GM18867 (cell line): ENCODE data around the gene F2RL3.

Source experiments
- ATAC-seq: cut with Tn5 transposase; IDR thresholded peaks from one replicate; pipeline ENCODE4 v1.9.1; 2021; ENCODE audit warnings: mild to moderate bottlenecking, moderate library complexity; ENCODE audit not compliant: unreplicated experiment

Gene F2RL3

DNA sequence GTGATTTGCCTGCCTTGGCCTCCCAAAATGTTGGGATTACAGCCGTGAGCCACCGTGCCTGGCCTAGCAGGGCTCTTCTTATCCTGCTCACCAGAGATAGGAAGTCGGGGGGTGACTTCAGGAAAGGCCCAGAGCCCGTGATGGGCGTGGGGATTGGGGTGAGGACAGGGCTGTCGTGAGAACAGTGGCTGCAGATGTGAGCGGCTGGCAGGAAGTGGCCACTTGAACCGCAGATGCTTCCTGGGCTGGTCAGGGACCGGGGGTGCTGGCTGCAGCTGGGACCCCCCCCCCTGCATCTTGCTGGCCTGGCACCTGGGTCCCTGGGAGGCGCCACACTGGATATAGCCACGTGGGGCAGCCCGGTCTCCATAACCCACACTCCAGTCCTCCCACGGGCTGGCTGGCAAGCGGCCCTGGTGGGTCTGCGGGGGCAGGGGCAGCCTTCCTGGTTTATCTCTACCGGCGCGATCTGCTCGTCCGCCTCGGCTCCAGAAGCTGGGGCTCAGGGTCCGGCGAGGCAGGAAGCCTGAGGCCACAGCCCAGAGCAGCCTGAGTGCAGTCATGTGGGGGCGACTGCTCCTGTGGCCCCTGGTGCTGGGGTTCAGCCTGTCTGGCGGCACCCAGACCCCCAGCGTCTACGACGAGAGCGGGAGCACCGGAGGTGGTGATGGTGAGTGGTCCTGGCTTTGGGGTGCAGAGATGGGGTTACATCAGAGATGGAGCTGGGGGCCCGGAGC is at the start of gene F2RL3:
Gene F2RL3, plus strand, starts transcription at position 371 of the 737 bp plus-strand sequence. Its CDS starts 191 bp downstream, at position 562.
- no peak for ATAC-seq

GRCh38 chr19:16841391-16841926 is 47.3 kb upstream of the F2RL3 start:
- ATAC-seq: no peak

DNA sequence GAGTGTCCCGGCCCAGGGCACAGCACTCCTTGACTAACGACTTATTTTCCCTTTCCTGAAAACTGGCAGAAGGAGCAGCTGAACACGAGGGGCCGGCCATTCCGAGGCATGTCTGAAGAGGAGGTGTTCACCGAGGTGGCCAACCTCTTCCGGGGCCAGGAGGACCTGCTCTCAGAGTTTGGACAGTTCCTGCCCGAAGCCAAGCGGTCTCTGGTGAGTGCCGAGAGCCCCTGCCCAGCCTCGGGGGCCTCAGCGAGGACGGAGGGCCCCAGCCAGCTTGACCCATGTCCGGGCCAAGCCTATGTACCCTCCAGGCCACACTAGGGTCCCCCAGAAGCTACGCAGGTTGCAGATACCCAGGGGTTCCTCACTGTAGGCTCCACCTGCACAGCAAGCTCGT is 41.9 kb upstream of the F2RL3 start:
- ATAC-seq: no peak

DNA sequence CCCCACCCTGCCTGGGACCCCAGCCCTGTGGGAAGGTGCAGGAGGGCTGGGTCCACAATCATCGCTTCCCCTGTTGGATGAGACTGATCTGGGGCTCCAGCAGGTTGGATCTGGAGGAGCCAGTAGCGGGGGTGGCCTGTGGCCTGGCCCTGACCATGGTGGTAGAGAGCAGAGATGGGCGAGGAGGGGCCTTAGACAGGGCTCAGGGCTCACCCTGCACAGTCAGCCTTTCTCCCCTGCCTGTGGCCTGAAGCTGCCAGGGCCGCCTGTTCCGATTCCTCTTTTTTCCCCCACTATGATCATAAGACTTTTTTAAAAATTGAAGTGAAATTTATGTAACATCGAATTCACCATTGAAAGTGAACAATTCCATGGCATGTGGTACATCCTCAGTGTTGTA is 41.4 kb upstream of the F2RL3 start:
- ATAC-seq: no peak

GRCh38 chr19:16849168-16849567 is 39.6 kb upstream of the F2RL3 start:
- ATAC-seq: no peak

GRCh38 chr19:16850133-16850532 is 38.7 kb upstream of the F2RL3 start:
- no peak for ATAC-seq

GRCh38 chr19:16851031-16851712 is 37.6 kb upstream of the F2RL3 start:
- ATAC-seq: no peak

- no peak for ATAC-seq
Observed at GRCh38 chr19:16853066-16853465, 35.7 kb upstream of the F2RL3 start.

- no peak for ATAC-seq
Observed at GRCh38 chr19:16856091-16856490, 32.7 kb upstream of the F2RL3 start.

DNA sequence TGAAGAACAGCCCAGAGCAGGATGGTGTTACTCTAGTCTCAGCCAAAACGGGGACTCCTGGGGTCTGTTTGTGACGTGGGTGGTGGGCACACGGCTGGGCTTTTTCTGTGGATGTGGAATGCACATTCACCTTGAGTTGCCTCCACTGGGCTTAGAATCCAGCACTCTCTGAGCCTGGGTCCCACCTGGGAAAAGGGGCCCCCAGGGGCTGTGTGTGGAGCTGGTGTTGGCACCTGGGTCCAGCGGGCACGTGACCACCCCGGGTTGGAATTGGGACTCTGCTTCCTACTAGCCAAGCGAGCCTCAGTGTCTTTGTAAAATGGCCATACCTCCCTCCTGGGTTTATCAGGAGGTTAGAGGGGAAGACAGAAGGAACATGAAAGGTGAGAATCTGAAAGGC is 29.2 kb upstream of the F2RL3 start:
- no peak for ATAC-seq

GRCh38 chr19:16860118-16860517 is 28.7 kb upstream of the F2RL3 start:
- ATAC-seq: no peak

GRCh38 chr19:16861011-16861410 is 27.8 kb upstream of the F2RL3 start:
- ATAC-seq: no peak

GRCh38 chr19:16861834-16862233 is 27.0 kb upstream of the F2RL3 start:
- no peak for ATAC-seq

DNA sequence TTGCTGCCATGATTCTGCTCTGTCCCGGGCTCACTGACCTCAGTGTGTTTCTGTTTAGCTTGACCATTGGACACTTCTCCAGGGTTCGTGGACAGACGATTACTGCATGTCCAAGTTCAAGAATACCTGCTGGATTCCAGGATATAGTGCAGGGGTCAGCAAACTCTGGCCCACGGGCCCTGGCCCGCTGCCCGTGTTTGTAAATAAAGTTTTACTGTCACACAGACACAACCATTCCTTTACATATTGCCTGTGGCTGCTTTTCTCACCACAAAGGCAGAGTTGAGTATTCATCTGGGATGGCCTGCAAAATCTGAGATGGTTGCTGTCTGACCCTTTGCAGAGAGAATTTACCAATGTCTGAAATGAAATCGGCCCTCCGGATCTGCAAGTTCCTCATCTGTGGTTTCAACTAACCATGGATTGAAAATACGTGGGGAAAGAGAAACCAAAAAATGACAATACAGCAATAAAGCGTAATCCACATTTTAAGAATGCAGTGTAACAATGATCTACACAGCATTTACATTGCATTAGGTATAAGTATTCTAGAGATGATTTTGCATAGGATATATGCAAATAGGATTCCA is 25.9 kb upstream of the F2RL3 start:
- ATAC-seq: no peak

GRCh38 chr19:16867211-16867610 is 21.6 kb upstream of the F2RL3 start:
- no peak for ATAC-seq

DNA sequence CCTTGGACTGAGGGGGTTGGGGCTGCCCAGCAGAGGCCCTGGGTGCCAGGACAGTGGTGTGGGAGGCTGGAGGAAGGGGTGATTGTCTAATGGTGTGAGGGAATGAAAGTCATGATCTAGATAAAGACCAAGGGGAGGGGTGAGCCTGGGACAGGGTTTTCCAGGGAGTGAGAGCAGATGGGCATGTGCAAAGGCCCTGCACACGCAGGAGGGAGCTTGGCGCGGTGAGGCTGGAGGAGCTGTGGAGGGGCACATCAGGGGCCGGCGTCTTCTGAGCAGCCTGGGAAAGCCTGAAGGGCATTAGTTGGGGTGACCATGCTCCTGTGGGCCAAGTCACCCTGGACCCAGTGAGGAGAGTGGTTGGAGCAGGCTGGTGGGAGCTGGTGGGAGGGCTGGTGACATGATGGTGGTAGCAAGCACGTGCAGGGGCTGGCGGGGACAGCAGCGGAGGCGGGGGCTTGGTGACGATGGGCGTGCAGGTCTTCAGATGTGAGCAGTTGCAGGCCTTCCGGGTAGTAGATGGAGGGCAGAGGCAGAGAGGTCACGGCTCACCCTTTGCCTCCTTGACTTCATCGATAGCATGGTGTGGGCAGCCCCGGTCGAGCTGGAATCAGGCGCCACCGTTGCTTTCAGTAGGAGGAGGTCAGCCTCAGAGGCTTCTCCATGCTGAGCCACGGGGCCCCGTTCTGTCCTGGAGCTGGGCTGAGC is 20.2 kb upstream of the F2RL3 start:
- ATAC-seq: no peak

GRCh38 chr19:16869331-16869972 is 19.3 kb upstream of the F2RL3 start:
- no peak for ATAC-seq

- no peak for ATAC-seq
Observed at GRCh38 chr19:16871871-16872270, 16.9 kb upstream of the F2RL3 start.

DNA sequence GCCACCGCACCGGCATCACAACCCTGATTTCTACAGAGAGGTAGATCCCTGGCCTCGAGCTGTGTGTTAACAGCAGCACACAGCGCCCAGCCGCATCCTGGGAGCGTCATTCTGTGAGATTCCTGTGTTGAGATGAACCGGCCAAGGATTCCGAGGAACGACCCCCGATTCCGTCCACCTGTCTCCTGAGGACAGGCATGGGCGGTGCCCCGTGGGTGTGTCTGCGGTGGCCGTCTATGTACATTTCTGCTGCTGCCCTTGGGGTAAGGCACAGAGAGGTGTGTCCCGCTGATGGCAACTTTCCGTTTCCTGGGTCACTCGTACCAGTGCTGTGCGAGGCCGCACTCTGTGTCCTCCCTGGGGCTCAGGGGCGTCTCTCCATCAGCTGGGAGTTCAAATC is 16.1 kb upstream of the F2RL3 start:
- ATAC-seq: no peak

- no peak for ATAC-seq
Observed at GRCh38 chr19:16873594-16873993, 15.2 kb upstream of the F2RL3 start.
